ENCODE data around the gene JDP2. TPM values are rescaled to one million over a fixed set of nuclear protein-coding genes. Genes with fewer than 3 reads are reported as not detected.

The JDP2 gene
- total RNA-seq, 1 experiment from 2014 or later = 23.3 TPM

DNA sequence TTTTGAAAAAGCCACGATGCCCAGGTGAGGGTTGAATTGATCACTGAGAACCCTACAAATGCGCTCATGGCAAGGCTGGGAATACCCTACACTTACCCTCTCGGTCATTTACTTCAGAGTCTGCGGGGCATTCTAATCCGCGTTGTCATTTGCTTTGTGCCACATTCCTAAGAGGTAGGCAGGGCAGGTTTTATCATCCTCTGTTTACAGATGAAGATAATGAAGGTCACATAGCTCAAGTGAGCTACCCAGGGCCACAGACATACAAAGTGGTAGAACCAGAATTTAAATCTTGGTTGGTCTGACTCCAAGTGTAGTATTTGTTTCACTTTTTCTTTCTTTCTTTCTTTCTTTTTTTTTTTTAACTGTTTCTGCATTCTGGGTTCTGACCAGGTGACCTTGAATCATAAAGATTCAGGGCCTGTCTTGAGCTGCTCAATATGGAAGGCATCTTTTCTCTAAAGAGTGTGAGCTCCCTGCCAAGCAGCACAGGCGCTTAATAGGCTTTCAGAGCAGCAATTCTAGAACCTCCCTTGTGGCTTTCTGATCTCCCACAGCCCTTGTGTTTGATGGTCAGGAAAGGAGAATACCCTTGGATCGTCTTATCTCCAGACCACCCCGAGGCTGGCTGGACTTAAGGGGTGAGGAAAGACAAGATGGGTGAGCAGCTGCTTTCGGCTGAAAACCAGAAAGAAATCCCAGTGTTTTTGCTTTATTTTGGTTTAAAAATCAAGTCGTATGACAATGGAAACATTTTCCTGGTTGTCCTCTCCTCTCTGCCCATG, 93.8 kb downstream of the JDP2 start:
- POLR2A ChIA-PET = no interaction called here
- CTCF ChIA-PET = interaction anchor here (0.6 to 2.6 kb wide), 5 partner anchors 14 to 572 kb away, joined by 3 to 19 read pairs (median 3); no protein-coding TSS in a partner anchor
- H3K27ac Mint-ChIP-seq = no peak overlapping the region
- H3K27me3 Mint-ChIP-seq (ENCODE audit: low read depth) = no peaks in the 10 kb centered on the region; the same call in none of the 2 replicates
- H3K36me3 Mint-ChIP-seq = no peaks in the 10 kb centered on the region
- H3K4me3 Mint-ChIP-seq = no peak overlapping the region
- ATAC-seq = no peak
- TF ChIP-seq, protein P1, sequence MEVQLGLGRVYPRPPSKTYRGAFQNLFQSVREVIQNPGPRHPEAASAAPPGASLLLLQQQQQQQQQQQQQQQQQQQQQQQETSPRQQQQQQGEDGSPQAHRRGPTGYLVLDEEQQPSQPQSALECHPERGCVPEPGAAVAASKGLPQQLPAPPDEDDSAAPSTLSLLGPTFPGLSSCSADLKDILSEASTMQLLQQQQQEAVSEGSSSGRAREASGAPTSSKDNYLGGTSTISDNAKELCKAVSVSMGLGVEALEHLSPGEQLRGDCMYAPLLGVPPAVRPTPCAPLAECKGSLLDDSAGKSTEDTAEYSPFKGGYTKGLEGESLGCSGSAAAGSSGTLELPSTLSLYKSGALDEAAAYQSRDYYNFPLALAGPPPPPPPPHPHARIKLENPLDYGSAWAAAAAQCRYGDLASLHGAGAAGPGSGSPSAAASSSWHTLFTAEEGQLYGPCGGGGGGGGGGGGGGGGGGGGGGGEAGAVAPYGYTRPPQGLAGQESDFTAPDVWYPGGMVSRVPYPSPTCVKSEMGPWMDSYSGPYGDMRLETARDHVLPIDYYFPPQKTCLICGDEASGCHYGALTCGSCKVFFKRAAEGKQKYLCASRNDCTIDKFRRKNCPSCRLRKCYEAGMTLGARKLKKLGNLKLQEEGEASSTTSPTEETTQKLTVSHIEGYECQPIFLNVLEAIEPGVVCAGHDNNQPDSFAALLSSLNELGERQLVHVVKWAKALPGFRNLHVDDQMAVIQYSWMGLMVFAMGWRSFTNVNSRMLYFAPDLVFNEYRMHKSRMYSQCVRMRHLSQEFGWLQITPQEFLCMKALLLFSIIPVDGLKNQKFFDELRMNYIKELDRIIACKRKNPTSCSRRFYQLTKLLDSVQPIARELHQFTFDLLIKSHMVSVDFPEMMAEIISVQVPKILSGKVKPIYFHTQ (CRISPR knock-in tag; IDR thresholded peaks at IDR 0.05) = no peak
- no peak for TF ChIP-seq TP53 (CRISPR knock-in tag; IDR thresholded peaks at IDR 0.05)
- no peak for TF ChIP-seq MYBL2 (CRISPR knock-in tag; IDR thresholded peaks at IDR 0.05)
- TF ChIP-seq FOXK1 (CRISPR knock-in tag; IDR thresholded peaks at IDR 0.05) = no peak
- TF ChIP-seq, protein P2, sequence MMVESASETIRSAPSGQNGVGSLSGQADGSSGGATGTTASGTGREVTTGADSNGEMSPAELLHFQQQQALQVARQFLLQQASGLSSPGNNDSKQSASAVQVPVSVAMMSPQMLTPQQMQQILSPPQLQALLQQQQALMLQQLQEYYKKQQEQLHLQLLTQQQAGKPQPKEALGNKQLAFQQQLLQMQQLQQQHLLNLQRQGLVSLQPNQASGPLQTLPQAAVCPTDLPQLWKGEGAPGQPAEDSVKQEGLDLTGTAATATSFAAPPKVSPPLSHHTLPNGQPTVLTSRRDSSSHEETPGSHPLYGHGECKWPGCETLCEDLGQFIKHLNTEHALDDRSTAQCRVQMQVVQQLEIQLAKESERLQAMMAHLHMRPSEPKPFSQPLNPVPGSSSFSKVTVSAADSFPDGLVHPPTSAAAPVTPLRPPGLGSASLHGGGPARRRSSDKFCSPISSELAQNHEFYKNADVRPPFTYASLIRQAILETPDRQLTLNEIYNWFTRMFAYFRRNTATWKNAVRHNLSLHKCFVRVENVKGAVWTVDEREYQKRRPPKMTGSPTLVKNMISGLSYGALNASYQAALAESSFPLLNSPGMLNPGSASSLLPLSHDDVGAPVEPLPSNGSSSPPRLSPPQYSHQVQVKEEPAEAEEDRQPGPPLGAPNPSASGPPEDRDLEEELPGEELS (CRISPR knock-in tag; IDR thresholded peaks at IDR 0.05) = no peak
- no peak for TF ChIP-seq CBFB (CRISPR knock-in tag; IDR thresholded peaks at IDR 0.05; ENCODE audit: low read depth)
- TF ChIP-seq, protein P3, sequence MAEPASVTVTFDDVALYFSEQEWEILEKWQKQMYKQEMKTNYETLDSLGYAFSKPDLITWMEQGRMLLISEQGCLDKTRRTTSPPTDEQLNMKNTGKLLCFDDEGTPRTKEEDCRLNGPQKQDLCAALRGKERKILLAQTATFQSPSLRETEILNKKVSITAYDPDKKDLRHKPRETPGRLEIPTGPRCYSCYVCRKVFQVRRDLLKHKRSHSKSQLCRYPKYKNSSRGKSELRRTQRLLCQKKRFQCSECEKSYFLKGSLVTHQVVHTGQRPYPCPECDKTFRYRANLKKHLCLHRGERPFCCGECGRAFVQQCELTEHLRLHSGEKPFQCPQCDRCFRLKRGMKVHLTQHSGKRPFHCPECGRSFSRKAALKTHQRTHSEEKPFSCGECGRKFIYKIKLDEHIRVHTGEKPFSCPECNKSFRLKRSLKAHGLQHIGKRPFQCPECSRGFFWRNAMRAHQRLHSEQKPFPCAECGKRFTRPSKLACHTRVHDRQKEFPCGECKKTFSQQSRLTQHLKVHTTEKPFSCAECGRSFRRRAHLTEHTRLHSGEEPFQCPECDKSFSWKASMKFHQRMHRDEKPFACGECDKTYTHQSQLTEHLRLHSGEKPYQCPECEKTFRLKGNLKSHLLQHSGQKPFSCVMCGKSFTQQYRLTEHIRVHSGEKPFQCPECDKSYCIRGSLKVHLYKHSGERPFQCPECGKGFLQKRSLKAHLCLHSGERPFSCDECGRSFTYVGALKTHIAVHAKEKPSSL (CRISPR knock-in tag; conservative IDR thresholded peaks at IDR 0.05) = no peak
- TF ChIP-seq, protein P4, sequence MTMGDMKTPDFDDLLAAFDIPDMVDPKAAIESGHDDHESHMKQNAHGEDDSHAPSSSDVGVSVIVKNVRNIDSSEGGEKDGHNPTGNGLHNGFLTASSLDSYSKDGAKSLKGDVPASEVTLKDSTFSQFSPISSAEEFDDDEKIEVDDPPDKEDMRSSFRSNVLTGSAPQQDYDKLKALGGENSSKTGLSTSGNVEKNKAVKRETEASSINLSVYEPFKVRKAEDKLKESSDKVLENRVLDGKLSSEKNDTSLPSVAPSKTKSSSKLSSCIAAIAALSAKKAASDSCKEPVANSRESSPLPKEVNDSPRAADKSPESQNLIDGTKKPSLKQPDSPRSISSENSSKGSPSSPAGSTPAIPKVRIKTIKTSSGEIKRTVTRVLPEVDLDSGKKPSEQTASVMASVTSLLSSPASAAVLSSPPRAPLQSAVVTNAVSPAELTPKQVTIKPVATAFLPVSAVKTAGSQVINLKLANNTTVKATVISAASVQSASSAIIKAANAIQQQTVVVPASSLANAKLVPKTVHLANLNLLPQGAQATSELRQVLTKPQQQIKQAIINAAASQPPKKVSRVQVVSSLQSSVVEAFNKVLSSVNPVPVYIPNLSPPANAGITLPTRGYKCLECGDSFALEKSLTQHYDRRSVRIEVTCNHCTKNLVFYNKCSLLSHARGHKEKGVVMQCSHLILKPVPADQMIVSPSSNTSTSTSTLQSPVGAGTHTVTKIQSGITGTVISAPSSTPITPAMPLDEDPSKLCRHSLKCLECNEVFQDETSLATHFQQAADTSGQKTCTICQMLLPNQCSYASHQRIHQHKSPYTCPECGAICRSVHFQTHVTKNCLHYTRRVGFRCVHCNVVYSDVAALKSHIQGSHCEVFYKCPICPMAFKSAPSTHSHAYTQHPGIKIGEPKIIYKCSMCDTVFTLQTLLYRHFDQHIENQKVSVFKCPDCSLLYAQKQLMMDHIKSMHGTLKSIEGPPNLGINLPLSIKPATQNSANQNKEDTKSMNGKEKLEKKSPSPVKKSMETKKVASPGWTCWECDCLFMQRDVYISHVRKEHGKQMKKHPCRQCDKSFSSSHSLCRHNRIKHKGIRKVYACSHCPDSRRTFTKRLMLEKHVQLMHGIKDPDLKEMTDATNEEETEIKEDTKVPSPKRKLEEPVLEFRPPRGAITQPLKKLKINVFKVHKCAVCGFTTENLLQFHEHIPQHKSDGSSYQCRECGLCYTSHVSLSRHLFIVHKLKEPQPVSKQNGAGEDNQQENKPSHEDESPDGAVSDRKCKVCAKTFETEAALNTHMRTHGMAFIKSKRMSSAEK (CRISPR knock-in tag; IDR thresholded peaks at IDR 0.05; ENCODE audit: borderline replicate concordance) = no peak
- TF ChIP-seq FOXP1 (CRISPR knock-in tag; IDR thresholded peaks at IDR 0.05; ENCODE audit: borderline replicate concordance) = no peak
- TF ChIP-seq, protein P5, sequence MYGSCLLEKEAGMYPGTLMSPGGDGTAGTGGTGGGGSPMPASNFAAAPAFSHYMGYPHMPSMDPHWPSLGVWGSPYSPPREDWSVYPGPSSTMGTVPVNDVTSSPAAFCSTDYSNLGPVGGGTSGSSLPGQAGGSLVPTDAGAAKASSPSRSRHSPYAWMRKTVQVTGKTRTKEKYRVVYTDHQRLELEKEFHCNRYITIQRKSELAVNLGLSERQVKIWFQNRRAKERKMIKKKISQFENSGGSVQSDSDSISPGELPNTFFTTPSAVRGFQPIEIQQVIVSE (CRISPR knock-in tag; IDR thresholded peaks at IDR 0.05; ENCODE audit: borderline replicate concordance) = no peak
- TF ChIP-seq ZNF671 (CRISPR knock-in tag; IDR thresholded peaks at IDR 0.05) = no peak
- no peak for TF ChIP-seq GTF2I (CRISPR knock-in tag; conservative IDR thresholded peaks at IDR 0.05)
- TF ChIP-seq, protein P6, sequence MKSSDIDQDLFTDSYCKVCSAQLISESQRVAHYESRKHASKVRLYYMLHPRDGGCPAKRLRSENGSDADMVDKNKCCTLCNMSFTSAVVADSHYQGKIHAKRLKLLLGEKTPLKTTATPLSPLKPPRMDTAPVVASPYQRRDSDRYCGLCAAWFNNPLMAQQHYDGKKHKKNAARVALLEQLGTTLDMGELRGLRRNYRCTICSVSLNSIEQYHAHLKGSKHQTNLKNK (CRISPR knock-in tag; IDR thresholded peaks at IDR 0.05) = no peak
- no peak for TF ChIP-seq TCF7 (CRISPR knock-in tag; IDR thresholded peaks at IDR 0.05; ENCODE audit: low read depth)
- no peak for TF ChIP-seq ESRRA (CRISPR knock-in tag; IDR thresholded peaks at IDR 0.05; ENCODE audit: borderline replicate concordance)
- no peak for TF ChIP-seq ZNF121 (CRISPR knock-in tag; IDR thresholded peaks at IDR 0.05)
- no peak for TF ChIP-seq NR2C2 (CRISPR knock-in tag; IDR thresholded peaks at IDR 0.05)
- TF ChIP-seq ZNF138 (CRISPR knock-in tag; conservative IDR thresholded peaks at IDR 0.05) = no peak
- TF ChIP-seq ATF1 (CRISPR knock-in tag; IDR thresholded peaks at IDR 0.05) = no peak
- TF ChIP-seq, protein P7, sequence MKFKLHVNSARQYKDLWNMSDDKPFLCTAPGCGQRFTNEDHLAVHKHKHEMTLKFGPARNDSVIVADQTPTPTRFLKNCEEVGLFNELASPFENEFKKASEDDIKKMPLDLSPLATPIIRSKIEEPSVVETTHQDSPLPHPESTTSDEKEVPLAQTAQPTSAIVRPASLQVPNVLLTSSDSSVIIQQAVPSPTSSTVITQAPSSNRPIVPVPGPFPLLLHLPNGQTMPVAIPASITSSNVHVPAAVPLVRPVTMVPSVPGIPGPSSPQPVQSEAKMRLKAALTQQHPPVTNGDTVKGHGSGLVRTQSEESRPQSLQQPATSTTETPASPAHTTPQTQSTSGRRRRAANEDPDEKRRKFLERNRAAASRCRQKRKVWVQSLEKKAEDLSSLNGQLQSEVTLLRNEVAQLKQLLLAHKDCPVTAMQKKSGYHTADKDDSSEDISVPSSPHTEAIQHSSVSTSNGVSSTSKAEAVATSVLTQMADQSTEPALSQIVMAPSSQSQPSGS (CRISPR knock-in tag; IDR thresholded peaks at IDR 0.05; ENCODE audit: borderline replicate concordance, low read depth) = no peak
- DNase-seq (ENCODE audit: low spot score) = no peak
- H3K9me3 Mint-ChIP-seq = no peaks in the 10 kb centered on the region
- peaks cover 8% of the 10 kb centered on the region for H3K4me1 Mint-ChIP-seq
